K562 (cell line): Measurements from ENCODE around the gene DPH2. TPM values are rescaled to one million over a fixed set of nuclear protein-coding genes. Genes with fewer than 3 reads are reported as not detected.
A peak's percentile ranks its signal among the peaks of the same experiment; 100 is the strongest.

Source experiments
- ARHGAP35 ChIP-seq: fragments of 450-650 bp; IDR thresholded peaks from 2 replicates; pipeline ENCODE4 v1.6.1; 2018; ENCODE audit not compliant: partially characterized antibody
- GABPA ChIP-seq: fragments of 200-800 bp; sonication (Bioruptor generic); conservative IDR thresholded peaks from 2 replicates; pipeline ENCODE4 v1.6.1; 2016; ENCODE audit warnings: low read depth, missing genetic modification characterization, missing compliant biosample characterization
- KAT8 ChIP-seq: fragments of 450-650 bp; IDR thresholded peaks from 2 replicates; pipeline ENCODE4 v1.6.1; 2016; ENCODE audit warnings: low read depth, mild to moderate bottlenecking
- KDM4B ChIP-seq, 2 experiments: fragments of 450-650 bp in 1 of 2; sonication (generic) in 1 of 2; IDR thresholded peaks; 2 replicates each; pipeline ENCODE4 v1.6.1; 2016 to 2017; ENCODE audit warnings: borderline replicate concordance in 2 of 2, antibody characterized with exemption in 1 of 2, low read depth in 1 of 2, mild to moderate bottlenecking in 1 of 2
- KLF1 ChIP-seq: fragments of 450-650 bp; IDR thresholded peaks from 2 replicates; pipeline ENCODE4 v1.6.1; 2016; ENCODE audit warnings: missing genetic modification characterization, missing compliant biosample characterization
- LARP7 ChIP-seq: fragments of 450-650 bp; IDR thresholded peaks from 2 replicates; pipeline ENCODE4 v1.6.1; 2016
- MTF1 ChIP-seq: fragments of 250-450 bp; sonication (Bioruptor Pico); IDR thresholded peaks from 2 replicates; pipeline ENCODE4 v1.9.0; 2021; ENCODE audit warnings: moderate library complexity, mild to moderate bottlenecking, inconsistent platforms, borderline replicate concordance
- NFIC ChIP-seq: fragments of 450-650 bp; IDR thresholded peaks from 2 replicates; pipeline ENCODE4 v1.6.1; 2017; ENCODE audit warnings: mild to moderate bottlenecking, inconsistent platforms
- OTX1 ChIP-seq: fragments of 450-650 bp; formaldehyde crosslinking; IDR thresholded peaks from 2 replicates; pipeline ENCODE4 v1.4.0; 2022; ENCODE audit warnings: mild to moderate bottlenecking
- PRDM10 ChIP-seq: fragments of 450-650 bp; IDR thresholded peaks from 2 replicates; pipeline ENCODE4 v1.6.1; 2018; ENCODE audit not compliant: partially characterized antibody
- PURB ChIP-seq: sonication (generic); formaldehyde crosslinking; IDR thresholded peaks from 2 replicates; pipeline ENCODE4 v1.9.0; 2021; ENCODE audit warnings: low read depth, mild to moderate bottlenecking, missing genetic modification reagents
- RBM22 ChIP-seq: fragments of 200-400 bp; formaldehyde crosslinking; IDR thresholded peaks from 2 replicates; pipeline ENCODE4 v1.6.1; 2018; ENCODE audit warnings: low read length, low read depth; ENCODE audit not compliant: poor library complexity, severe bottlenecking
- THAP7 ChIP-seq: fragments of 250-450 bp; sonication (Bioruptor Pico); IDR thresholded peaks from 2 replicates; pipeline ENCODE4 v1.5.0; 2021
- U2AF1 ChIP-seq: fragments of 200-400 bp; formaldehyde crosslinking; optimal IDR thresholded peaks from 2 replicates; pipeline ENCODE3; 2017; ENCODE audit warnings: mild to moderate bottlenecking, low read depth, low read length, moderate library complexity
- XRCC4 ChIP-seq: IDR thresholded peaks from one replicate; pipeline ENCODE4 v1.6.1; 2011; ENCODE audit not compliant: insufficient read depth, insufficient read length; ENCODE audit errors: extremely low read depth
- ZNF217 ChIP-seq: sonication (generic); formaldehyde crosslinking; IDR thresholded peaks from 2 replicates; pipeline ENCODE4 v1.8.0; 2022; ENCODE audit warnings: mild to moderate bottlenecking, missing genetic modification reagents
- ZNF280B ChIP-seq: fragments of 250-450 bp; sonication (Bioruptor Pico); IDR thresholded peaks from 2 replicates; pipeline ENCODE4 v1.5.1; 2021; ENCODE audit warnings: mild to moderate bottlenecking
- ZNF592 ChIP-seq: fragments of 450-650 bp; IDR thresholded peaks from 2 replicates; pipeline ENCODE4 v1.6.1; 2017; ENCODE audit warnings: antibody characterized with exemption, mild to moderate bottlenecking
- ZNF699 ChIP-seq: fragments of 250-450 bp; sonication (Bioruptor Pico); IDR thresholded peaks from 2 replicates; pipeline ENCODE4 v1.8.0; 2021; ENCODE audit warnings: mild to moderate bottlenecking, moderate library complexity; ENCODE audit not compliant: insufficient replicate concordance
- ZNF766 ChIP-seq: fragments of 200-800 bp; sonication (Bioruptor generic); conservative IDR thresholded peaks from 2 replicates; pipeline ENCODE4 v1.6.1; 2016; ENCODE audit warnings: missing genetic modification characterization, missing compliant biosample characterization
- polyA plus RNA-seq, 8 experiments: library from polyadenylated mRNA; depleted of rRNA in 4 of 8; stranded (reverse) in 5 of 8; unstranded in 3 of 8; fragments of >200 nt; fragmentation: Nextera tagmentation in 2 of 8; fragmentation: Illumina TruSeq in 1 of 8; extraction: Ambion mirVana in 2 of 8; extraction: Trizol in 1 of 8; gene quantifications; 2 replicates each; pipeline versions ENCODE4 v1.2.1 to v1.2.3, GENCODE V29; 2011 to 2014; ENCODE audit warnings: inconsistent platforms in 1 of 8, missing spikeins in 1 of 8
- total RNA-seq, 7 experiments: library from RNA; depleted of rRNA in 6 of 7; stranded (reverse); fragments of >200 nt in 6 of 7; fragmentation: Illumina TruSeq in 2 of 7; extraction: Trizol in 2 of 7; gene quantifications; 2 replicates each; pipeline versions ENCODE4 v1.2.1 to v1.2.3, GENCODE V29; 2011 to 2021; ENCODE audit warnings: low replicate concordance in 1 of 7

Gene DPH2
- total and polyA plus RNA-seq, 9 of the 15 experiments (the other 6 are each of a cell fraction or from before 2014, with no cell fraction given) = 17.9 to 94.1 (median 68.1) TPM

GRCh38 chr1:43969416-43969745, 429 bp upstream of the DPH2 start (continued):
- TF ChIP-seq ZNF699 (CRISPR knock-in tag) = no peak
- no peak for TF ChIP-seq ARHGAP35
- no peak for TF ChIP-seq RBM22
- TF ChIP-seq KLF1 (tag) = no peak
- no peak for TF ChIP-seq ZNF280B (CRISPR knock-in tag)
- TF ChIP-seq THAP7 (CRISPR knock-in tag) = no peak
- peak; percentile 56 for TF ChIP-seq OTX1 (CRISPR knock-in tag)
- no peak for TF ChIP-seq KDM4B (IDR thresholded peaks at IDR 0.05; ENCODE audit: borderline replicate concordance in 2 of 2, low read depth in 1 of 2)
- no peak for TF ChIP-seq KAT8
- TF ChIP-seq PURB = no peak
- no peak for TF ChIP-seq ZNF592
- TF ChIP-seq NFIC = peak; percentile 45; the same call in 1 of the 2 replicates
- no peak for TF ChIP-seq ZNF217 (CRISPR knock-in tag)
- no peak for TF ChIP-seq XRCC4
- no peak for TF ChIP-seq GABPA (tag)
- TF ChIP-seq ZNF766 (CRISPR knock-in tag) = 0 out of 2 replicates have a peak, but pooled peaks have one; percentile 31
- TF ChIP-seq LARP7 = peak; percentile 57; the same call in 1 of the 2 replicates
- no peak for TF ChIP-seq U2AF1
- no peak for TF ChIP-seq MTF1
- TF ChIP-seq PRDM10 = peak; percentile 6
